SK-N-SH treated with all-trans-retinoic acid at 6 μM for 48 hours (cell line): ENCODE data around the gene SMYD3.

ENCODE experiments used
- ARNTL ChIP-seq: fragments of 450-650 bp; formaldehyde crosslinking; IDR thresholded peaks from 2 replicates; pipeline ENCODE4 v1.5.0; 2020; ENCODE audit warnings: low read depth, mild to moderate bottlenecking, moderate library complexity, borderline replicate concordance
- CREB5 ChIP-seq: fragments of 250-450 bp; sonication (Bioruptor Pico); IDR thresholded peaks from 2 replicates; pipeline ENCODE4 v1.5.1; 2020; ENCODE audit warnings: low read depth, mild to moderate bottlenecking, moderate library complexity
- ESRRG ChIP-seq: fragments of 250-450 bp; sonication (Bioruptor Pico); IDR thresholded peaks from 2 replicates; pipeline ENCODE4 v1.6.1; 2021; ENCODE audit warnings: mild to moderate bottlenecking
- PATZ1 ChIP-seq: fragments of 250-450 bp; sonication (Bioruptor Pico); IDR thresholded peaks from 2 replicates; pipeline ENCODE4 v1.8.0; 2020; ENCODE audit warnings: mild to moderate bottlenecking, moderate library complexity, borderline replicate concordance
- RARB ChIP-seq: fragments of 250-450 bp; sonication (Bioruptor Pico); IDR thresholded peaks from 2 replicates; pipeline ENCODE4 v1.8.0; 2021; ENCODE audit warnings: mild to moderate bottlenecking, moderate library complexity
- ZC3H10 ChIP-seq: fragments of 250-450 bp; sonication (Bioruptor Pico); IDR thresholded peaks from 2 replicates; pipeline ENCODE4 v1.5.1; 2021; ENCODE audit warnings: mild to moderate bottlenecking, moderate library complexity
- ZFP3 ChIP-seq: fragments of 250-450 bp; sonication (Bioruptor Pico); IDR thresholded peaks from 2 replicates; pipeline ENCODE4 v1.5.0; 2020; ENCODE audit warnings: mild to moderate bottlenecking, moderate library complexity

GRCh38 chr1:245822996-245823395, 684.1 kb downstream of the SMYD3 start:
- TF ChIP-seq ZFP3, result no peak
- no peak for TF ChIP-seq ARNTL (CRISPR knock-in tag)
- no peak for TF ChIP-seq ESRRG (CRISPR knock-in tag)
- TF ChIP-seq RARB (CRISPR knock-in tag), result no peak
- TF ChIP-seq CREB5, result no peak
- no peak for TF ChIP-seq ZC3H10 (CRISPR knock-in tag)
- TF ChIP-seq PATZ1 (CRISPR knock-in tag), result no peak
